Colon (tissue), 2 donors: ENCODE measurements around the gene POLR1D.

ENCODE experiments used
- FAIRE-seq: peaks from 2 replicates; lab custom pipeline; 2012; peaks lifted over from hg19 to GRCh38; lab: Jason Lieb, UNC
- donor health status: control.
- donor health status: control.

POLR1D gene

DNA sequence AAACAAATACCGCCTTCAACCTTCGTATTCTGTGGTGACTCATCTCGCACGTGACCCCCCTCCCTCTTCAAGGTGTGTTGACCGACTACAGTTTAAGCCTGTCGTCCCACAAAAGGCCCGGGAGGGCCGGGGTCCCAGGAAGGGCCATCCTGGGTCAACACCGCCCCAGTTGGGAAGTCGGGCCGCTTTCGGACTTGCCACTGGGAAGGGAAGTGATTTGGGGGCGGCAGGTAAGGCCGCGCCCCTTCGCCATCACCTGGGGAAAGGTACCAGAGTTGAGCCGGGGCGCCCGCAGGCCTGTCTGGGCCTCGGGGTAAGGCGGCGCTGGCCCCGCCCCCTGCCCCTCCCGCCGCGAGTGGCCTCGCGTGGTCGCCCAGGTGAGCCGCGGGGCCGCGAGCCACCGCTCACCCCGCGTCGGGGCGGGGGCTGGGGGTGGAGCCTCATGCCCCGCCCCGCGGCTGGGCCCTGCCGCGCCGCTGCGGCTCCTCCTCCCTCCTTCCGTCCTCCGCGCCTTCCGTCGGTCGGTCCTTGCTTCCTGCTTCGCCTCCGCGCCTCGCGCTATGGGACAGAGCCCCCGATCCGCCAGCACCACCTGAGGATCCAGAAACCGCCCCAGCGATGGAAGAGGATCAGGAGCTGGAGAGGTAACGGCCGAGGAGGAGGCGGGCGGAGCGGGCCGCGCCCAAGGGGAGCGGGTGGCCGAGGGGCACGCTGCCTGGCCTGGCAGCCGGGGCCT lies at the start of gene POLR1D:
POLR1D (plus strand) TSS at position 527 of the 736 bp plus-strand sequence; CDS start at position 619, 92 bp downstream.
- FAIRE-seq: no peak

GRCh38 chr13:27572234-27572901 lies 49.3 kb upstream of the POLR1D start:
- FAIRE-seq: no peak

- FAIRE-seq: no peak
Measured at GRCh38 chr13:27573265-27573664, 48.4 kb upstream of the POLR1D start.

- no peak for FAIRE-seq
Measured at GRCh38 chr13:27574661-27575060, 47.0 kb upstream of the POLR1D start.

GRCh38 chr13:27578121-27579030 lies 43.3 kb upstream of the POLR1D start:
- FAIRE-seq: no peak

GRCh38 chr13:27583645-27584044 lies 38.0 kb upstream of the POLR1D start:
- FAIRE-seq: no peak

GRCh38 chr13:27587095-27587746 lies 34.5 kb upstream of the POLR1D start:
- FAIRE-seq: no peak

DNA sequence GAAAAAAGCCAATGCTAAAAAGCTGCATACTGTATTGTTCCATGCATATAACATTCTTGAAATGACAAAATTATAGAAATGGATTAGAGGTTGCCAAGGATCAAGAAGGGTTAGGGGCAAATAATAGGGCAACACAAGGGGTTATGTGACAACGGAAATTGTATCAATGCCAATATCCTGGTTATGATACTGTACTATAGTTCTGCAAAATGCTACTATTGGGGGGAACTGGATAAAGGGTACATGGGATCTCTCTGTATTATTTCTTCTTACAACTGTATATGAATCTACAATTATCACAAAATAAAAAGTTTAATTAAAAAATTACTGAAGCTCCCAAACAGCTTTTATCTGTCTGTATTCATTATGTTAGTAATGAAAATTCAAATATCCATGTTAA lies 33.3 kb upstream of the POLR1D start:
- FAIRE-seq: no peak

GRCh38 chr13:27592865-27593264 lies 28.8 kb upstream of the POLR1D start:
- FAIRE-seq: no peak

DNA sequence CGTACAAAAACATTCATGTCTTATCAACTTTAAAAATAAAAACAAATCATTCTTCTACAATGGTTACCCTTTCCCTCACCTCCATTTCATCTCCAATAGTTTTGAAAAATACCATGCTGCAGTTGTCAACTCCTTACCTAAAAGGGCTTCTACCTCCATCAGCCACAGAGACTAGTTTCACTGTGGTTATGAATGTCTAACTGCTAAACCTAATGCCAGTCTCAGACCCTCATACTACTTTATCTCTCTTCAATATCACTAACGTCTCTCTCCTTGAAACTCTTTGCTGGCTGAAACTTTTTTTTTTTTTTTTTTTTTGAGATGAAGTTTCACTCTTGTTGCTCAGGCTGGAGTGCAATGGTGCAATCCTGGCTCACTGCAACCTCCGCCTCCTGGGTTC lies 28.4 kb upstream of the POLR1D start:
- FAIRE-seq: no peak

- FAIRE-seq: no peak
Measured at GRCh38 chr13:27595055-27595811, 26.5 kb upstream of the POLR1D start.

DNA sequence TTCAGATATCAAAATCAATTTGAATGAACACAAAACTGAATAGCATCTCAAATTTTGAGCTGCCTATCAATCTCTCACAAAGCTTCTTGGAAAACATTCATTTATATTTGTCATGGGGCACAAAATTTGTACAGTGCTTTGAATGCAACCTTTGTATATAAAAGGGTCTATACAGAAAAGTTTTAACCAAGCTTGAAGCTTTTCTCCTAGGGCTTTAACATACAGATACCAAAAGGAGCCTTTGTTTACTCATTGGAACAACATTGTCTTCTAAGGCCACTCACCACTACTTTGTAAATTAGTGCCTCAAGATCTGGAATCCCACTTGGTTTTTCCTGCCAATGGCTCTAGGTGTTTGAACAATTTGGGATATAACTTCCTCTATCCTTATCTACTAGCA lies 22.6 kb upstream of the POLR1D start:
- no peak for FAIRE-seq

- no peak for FAIRE-seq
Measured at GRCh38 chr13:27599845-27600553, 21.7 kb upstream of the POLR1D start.

- FAIRE-seq: no peak
Measured at GRCh38 chr13:27600711-27601110, 21.0 kb upstream of the POLR1D start.

DNA sequence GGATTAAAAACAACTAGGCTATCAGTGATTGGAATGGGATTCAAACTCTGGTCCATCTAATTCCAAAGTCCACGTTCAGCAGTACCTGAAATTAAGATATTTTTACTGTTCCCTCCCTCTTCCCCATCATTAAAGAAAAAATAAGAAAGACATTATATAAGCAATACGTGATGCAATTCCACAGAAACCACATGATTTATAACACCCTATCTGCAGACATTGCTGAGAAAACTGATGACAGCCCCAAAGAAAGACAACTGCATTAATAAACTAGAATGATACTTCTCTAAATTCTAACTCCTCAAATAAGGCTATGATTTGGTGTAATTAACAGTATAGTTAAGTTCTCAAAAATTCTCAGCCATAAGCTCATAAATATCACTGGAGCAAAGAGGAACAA lies 20.5 kb upstream of the POLR1D start:
- FAIRE-seq: no peak

GRCh38 chr13:27601803-27602202 lies 19.9 kb upstream of the POLR1D start:
- FAIRE-seq: no peak

- FAIRE-seq: no peak
Measured at GRCh38 chr13:27605099-27605498, 16.6 kb upstream of the POLR1D start.

GRCh38 chr13:27605610-27606200 lies 16.0 kb upstream of the POLR1D start:
- FAIRE-seq: no peak

- no peak for FAIRE-seq
Measured at GRCh38 chr13:27607125-27607524, 14.6 kb upstream of the POLR1D start.

GRCh38 chr13:27613628-27614027 lies 8.1 kb upstream of the POLR1D start:
- no peak for FAIRE-seq
